Neural progenitor cell (in vitro differentiated cells): ENCODE measurements around the gene P3H3.
"Not testable (repeated sequence)": the region's sequence is repeated elsewhere in the genome, so short reads cannot be mapped to it uniquely, and the experiment has no call there.

Source experiments
- EZH2 ChIP-seq: fragments of 200-600 bp; sonication (generic); IDR thresholded peaks from 2 replicates; pipeline ENCODE4 v1.6.1; 2017; ENCODE audit warnings: antibody characterized with exemption, mild to moderate bottlenecking, moderate library complexity
- TF ChIP-seq, protein P1 (sequence below): fragments of 200-600 bp; sonication (generic); IDR thresholded peaks from 2 replicates; pipeline ENCODE4 v1.5.1; 2017; ENCODE audit warnings: antibody characterized with exemption, mild to moderate bottlenecking

DNA sequence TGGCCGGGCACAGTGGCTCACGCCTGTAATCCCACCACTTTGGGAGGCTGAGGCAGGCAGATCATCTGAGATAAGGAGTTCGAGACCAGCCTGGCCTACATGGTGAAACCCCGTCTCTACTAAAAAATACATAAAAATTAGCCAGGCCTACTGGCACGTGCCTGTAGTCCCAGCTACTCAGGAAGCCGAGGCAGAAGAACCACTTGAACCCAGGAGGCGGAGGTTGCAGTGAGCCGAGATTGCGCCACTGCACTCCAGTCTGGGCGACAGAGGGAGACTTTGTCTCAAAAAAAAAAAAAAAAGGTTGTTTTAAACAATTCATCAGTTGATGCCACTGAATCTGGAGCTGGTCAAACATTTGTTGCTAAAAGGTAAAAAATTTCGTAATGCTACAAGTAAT lies 51.6 kb downstream of the P3H3 start:
- not testable (repeated sequence) for TF ChIP-seq EZH2
- TF ChIP-seq, protein P1, sequence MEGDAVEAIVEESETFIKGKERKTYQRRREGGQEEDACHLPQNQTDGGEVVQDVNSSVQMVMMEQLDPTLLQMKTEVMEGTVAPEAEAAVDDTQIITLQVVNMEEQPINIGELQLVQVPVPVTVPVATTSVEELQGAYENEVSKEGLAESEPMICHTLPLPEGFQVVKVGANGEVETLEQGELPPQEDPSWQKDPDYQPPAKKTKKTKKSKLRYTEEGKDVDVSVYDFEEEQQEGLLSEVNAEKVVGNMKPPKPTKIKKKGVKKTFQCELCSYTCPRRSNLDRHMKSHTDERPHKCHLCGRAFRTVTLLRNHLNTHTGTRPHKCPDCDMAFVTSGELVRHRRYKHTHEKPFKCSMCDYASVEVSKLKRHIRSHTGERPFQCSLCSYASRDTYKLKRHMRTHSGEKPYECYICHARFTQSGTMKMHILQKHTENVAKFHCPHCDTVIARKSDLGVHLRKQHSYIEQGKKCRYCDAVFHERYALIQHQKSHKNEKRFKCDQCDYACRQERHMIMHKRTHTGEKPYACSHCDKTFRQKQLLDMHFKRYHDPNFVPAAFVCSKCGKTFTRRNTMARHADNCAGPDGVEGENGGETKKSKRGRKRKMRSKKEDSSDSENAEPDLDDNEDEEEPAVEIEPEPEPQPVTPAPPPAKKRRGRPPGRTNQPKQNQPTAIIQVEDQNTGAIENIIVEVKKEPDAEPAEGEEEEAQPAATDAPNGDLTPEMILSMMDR, result not testable (repeated sequence)
